NOMO-1 treated with DMSO at 0.1 percent for 48 hours (cell line): Measurements from ENCODE around the gene C12orf75.
"Not testable (repeated sequence)": the region's sequence is repeated elsewhere in the genome, so short reads cannot be mapped to it uniquely, and the experiment has no call there.

ENCODE experiments used
- DNase-seq: peaks from one replicate; lab custom pipeline; 2025; ENCODE audit not compliant: unreplicated experiment; lab: John Stamatoyannopoulos, UW

The C12orf75 gene

DNA sequence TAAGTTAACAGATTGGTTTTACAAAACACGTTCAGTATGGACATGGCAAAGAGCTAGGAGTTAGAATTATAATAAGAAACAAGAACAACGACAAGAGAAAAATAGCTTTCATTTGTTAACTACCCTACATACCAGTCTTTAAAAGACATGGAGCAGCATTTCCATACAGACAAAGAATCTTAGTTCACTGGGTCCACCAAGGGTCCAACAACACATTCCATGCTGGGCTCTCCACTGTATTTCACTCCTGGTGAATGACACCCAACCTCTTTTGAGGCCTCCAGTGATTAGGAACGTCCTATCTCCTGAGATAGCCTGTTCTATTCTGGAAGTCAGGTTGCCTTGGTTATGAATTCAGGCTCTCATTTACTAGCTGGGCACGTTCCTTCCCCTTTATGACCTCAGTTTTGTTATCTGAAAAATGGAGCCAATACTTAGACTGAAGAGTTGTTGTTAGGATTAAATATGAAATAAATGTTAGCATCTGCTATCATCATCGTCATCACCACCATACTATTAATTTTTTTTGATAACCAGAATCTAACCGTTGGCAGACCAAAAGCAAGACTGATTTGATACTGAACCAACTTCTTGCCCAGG is 37.7 kb downstream of the C12orf75 start:
- DNase-seq: no peak

DNA sequence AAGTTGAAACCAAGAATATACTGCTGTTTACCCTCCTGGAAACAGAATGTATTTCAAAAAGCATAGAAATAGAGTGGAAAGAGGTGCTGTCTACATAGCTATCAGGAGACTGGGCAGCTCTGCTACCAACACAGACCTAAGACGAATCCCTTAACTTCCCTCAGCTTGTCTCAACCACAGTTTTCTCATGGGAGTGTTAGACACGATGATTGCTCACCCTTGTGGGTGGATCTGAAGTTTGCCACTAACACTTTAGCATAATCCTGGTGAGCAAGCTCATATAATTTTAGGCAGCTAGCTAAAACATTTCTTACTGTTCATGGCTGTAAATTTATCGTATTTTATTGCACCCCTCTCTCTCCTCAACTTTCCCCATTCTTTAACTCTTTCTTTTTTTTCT is 38.5 kb downstream of the C12orf75 start:
- DNase-seq: no peak

- DNase-seq: no peak
Measured at GRCh38 chr12:105374303-105374702, 43.8 kb downstream of the C12orf75 start.

DNA sequence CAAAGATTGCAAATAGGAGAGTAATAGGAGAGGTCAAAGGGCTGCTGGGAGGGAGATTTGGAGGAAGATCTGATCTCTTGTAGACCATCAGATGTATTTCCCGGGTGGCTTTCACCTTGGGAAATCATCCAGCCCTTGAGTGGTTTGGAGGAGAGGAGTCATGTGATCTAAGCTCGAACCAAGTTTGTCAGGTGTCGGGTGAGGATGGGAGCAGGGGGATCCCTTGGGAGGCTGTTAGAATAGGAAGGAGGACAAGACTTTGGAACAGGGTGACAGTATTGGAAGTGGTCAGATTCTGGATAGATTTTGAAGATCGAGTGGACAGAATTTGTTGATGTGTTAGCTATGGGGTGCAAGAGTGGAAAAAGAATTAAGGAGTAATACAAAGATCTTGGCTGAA is 46.6 kb downstream of the C12orf75 start:
- no peak for DNase-seq

GRCh38 chr12:105378911-105379310 is 48.4 kb downstream of the C12orf75 start:
- no peak for DNase-seq

GRCh38 chr12:105382771-105383622 is 52.5 kb downstream of the C12orf75 start:
- DNase-seq: peak; percentile 49

DNA sequence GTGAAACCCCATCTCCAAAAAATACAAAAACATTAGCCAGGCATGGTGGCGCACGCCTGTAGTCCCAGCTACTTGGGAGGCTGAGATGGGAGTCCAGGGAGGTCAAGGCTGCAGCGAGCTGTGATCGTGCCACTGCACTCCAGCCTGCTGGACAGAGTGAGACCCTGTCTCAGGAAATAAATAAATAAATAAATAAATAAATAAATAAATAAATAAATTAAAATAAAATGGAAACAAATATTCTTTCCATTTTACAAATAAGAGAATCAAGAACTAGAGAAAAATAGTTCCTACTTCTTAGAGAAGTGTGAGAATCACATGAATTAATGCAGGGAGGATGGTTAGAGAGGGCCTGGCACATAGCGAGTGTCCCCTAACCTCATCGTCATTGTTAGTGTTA is 53.7 kb downstream of the C12orf75 start:
- DNase-seq: no peak

GRCh38 chr12:105384916-105385535 is 54.5 kb downstream of the C12orf75 start:
- no peak for DNase-seq

- no peak for DNase-seq
Measured at GRCh38 chr12:105386431-105386830, 55.9 kb downstream of the C12orf75 start.

DNA sequence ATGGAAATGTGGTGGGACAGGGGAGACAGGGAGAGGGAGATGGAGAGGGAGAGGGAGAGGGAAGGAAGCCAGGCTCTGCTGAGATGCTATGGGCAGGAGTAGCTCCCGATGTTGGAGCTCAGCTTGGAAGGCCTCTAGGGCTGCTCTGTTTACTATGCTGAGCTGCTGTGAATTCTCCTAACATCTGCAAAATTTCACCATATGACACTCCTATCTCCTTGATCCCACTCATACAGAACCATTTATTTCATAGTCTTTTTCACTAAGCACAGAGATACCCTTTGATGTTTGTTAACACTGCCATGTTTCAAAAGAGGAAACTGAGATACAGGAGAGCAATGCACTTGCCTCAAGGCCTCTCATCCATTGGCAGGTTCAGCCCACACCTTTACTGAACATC is 60.7 kb downstream of the C12orf75 start:
- DNase-seq: no peak

DNA sequence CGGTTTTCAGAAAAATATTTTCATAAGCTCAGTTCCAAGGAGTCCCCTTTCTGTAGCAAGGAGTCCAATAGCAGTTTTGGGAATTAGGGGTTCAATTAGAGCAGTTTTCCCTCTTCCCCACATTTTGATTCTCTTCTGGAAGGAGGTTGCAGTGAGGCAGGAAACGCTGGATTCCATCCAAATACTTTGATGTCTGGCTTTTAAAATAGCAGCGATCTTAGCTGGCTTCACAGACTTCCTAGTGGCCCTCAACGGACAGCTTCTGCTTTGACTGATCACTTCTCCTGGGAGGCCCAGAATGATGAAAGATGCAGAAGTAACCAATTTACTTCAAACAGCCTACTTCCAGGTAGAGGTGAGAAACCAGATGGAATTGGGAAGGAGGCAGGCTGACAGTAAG is 63.1 kb downstream of the C12orf75 start:
- DNase-seq: peak; percentile 29

GRCh38 chr12:105396024-105396423 is 65.5 kb downstream of the C12orf75 start:
- no peak for DNase-seq

DNA sequence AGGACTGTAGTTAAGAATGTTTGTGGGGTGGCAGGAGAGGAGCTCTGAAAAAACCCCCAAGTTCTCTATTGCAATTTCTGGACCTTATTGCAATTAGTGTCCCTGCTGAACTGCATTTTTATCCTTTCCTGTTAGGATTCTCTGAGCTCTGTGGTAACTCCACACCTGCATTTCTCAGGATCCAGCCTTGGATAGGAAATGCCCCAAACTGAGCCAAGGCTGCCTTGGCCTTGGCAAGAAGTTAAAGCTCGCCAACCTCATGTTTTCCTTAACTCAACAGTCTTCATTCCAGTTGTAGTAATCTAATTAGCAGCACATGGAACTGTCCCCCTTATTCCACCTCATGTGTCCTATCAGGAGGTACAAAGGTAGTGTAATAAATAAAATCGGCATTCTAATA is 66.5 kb downstream of the C12orf75 start:
- no peak for DNase-seq

GRCh38 chr12:105398930-105399329 is 68.4 kb downstream of the C12orf75 start:
- DNase-seq: no peak

- DNase-seq: no peak
Measured at GRCh38 chr12:105399428-105400081, 69.1 kb downstream of the C12orf75 start.

GRCh38 chr12:105400227-105400626 is 69.7 kb downstream of the C12orf75 start:
- no peak for DNase-seq

DNA sequence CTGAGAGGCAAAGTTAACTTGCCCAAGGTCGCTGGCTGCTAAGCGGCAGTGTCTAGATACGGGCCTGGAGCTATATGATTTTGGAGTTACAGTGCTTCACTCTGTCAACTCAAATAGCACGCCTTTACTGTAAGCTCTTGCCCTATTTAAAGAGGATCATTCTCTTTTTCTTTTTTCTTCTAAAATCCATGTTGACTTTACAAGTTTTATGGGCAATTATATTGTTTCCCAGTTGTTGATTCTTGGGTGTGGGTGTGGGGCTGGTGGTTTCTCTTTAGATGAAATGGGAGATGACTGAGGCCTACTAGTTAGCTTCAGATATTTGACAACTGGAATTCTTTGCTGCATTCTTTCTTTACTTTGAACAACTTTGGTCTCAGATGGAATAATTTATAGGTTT is 70.7 kb downstream of the C12orf75 start:
- no peak for DNase-seq

DNA sequence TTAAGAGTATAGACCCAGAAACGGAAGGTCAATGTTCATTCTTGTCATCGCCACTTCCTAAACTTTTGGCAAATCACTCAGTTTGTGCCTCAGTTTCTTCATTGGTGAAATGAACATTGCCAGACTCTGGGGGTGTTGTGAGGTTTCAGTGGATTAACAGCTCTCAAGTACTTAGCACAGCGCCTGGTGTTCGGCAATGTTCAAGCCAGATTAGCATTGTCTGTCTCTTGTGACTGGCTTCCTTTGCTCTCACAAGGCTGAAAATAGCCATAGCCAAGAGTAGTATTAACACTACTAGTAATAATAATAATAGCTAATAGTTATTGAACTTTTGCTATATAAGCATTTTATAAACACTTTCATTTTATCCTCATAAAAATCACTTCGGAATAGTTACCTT is 71.9 kb downstream of the C12orf75 start:
- no peak for DNase-seq

- no peak for DNase-seq
Measured at GRCh38 chr12:105403095-105403494, 72.6 kb downstream of the C12orf75 start.

DNA sequence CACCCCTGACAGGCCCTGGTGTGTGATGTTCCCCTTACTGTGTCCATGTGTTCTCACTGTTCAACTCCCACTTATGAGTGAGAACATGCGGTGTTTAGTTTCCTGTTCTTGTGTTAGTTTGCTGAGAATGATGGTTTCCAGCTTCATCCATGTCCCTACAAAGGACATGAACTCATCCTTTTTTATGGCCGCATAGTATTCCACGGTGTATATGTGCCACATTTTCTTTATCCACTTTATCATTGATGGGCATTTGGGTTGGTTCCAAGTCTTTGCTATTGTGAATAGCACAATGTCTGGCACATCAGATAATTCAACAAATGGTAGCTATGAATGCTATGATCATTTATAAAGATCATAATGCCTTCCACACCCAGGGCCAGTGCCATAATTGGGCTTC is 73.6 kb downstream of the C12orf75 start:
- not testable (repeated sequence) for DNase-seq

- no peak for DNase-seq
Measured at GRCh38 chr12:105406497-105406896, 76.0 kb downstream of the C12orf75 start.

GRCh38 chr12:105409279-105409678 is 78.8 kb downstream of the C12orf75 start:
- DNase-seq: no peak
